D341Med (cell line): ENCODE data around the gene ATP6V0D1.
"Not testable (repeated sequence)": the region's sequence is repeated elsewhere in the genome, so short reads cannot be mapped to it uniquely, and the experiment has no call there.

Experiments
- DNase-seq: peaks from one replicate; pipeline ENCODE4 v3.0.0; 2012; ENCODE audit warnings: low spot score

Gene ATP6V0D1

DNA sequence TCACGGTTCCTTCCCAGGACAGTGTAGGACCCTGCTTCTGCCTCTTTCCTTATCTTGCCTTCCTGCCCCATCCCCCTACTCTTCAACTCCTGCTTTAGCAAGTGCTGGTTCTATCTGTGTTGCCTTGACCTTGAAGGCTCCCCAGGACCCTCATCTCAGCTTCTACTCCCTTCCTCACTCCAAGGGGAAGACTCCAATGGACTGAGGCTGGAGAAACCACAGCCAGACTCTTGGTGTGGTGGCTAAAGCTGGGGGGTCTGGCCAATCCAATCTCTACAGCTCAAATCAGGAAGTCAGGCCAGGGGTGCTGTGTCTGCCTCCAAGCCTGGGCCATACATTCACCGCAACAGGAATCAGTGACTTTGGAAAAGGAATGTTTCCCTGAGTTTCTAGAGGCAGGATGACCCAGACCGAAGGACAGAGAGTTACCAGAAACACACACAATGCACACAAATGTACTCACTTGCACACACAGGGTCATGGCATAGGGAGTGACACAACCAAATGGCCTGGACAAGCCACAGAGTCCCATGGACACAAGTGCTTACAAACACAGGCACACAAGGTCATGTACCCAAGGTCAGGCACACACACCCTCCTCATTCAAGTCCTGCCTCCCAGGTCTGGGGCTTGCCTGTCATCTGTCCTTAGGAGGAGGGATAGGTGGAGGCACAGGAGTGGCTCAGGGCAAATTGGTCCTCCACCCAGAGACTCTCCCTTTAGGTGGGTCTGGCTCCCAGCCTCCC lies 51.7 kb downstream of the ATP6V0D1 start:
- DNase-seq = no peak

DNA sequence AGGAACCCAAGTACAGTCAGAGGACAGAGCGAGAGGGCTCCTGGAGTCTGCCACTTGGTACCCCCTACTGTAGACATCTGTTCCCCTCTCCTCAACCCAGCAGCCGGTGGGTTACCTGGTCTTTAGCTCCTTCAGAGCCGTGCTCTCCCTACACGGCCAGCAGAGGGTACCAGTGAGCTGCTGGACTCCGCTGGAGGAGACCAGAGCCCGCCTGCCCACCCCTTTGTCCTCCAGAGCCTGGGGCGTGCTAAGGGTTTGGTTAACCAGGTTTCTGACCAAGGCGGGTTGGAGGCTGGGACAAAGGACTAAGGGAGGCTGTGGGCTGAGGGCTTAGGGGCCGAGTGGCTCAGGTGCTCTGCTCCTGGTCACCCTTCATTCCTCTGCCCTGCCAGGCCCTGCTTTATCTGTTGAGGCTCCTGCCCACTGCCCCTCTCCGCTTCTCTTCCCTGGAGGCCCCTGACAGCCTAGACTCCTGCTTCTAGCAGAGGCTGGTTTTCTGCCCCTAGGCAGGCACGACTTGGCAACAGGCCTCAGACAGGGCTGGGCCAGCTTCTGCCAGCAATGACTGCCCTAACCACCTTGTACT lies 52.7 kb downstream of the ATP6V0D1 start:
- DNase-seq = peak; percentile 80

DNA sequence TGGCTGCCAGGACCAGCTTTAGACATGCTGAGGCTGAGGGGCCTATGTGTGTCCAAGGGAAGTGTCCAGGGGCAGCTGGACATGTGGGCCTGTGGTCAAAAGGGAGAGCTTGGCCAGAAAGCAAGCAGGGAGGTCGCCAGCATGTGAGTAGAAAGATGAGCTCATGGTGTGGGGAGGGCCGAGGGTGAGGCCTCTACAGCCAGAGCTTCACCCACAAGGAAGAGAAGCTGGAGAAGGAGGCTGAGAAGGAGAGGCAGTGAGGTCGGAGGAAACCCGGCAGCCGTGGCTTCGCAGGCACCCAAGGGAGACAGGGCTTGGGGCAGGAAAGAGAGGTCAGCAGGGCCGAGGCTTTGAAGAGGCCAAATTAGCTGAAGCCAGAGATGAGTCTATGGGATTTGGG lies 54.0 kb downstream of the ATP6V0D1 start:
- no peak for DNase-seq

DNA sequence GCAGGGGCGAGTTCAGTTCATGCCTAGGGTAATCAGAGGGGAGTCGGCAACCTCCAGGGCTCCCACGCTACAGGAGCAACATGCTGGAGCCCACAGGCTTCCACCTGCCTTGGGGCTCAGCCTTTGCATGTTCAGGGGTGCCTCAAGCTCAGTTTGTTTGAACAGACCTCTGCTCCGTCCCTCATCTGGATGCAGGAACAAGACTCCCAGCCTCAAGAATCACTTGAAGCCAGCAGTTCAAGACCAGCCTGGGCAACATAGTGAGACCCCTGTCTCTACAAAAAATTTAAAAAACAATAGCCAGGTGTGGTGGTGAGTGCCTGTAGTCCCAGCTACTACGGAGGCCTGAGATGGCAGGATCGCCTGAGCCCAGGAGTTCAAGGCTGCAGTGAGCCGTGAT lies 54.9 kb downstream of the ATP6V0D1 start:
- no peak for DNase-seq

DNA sequence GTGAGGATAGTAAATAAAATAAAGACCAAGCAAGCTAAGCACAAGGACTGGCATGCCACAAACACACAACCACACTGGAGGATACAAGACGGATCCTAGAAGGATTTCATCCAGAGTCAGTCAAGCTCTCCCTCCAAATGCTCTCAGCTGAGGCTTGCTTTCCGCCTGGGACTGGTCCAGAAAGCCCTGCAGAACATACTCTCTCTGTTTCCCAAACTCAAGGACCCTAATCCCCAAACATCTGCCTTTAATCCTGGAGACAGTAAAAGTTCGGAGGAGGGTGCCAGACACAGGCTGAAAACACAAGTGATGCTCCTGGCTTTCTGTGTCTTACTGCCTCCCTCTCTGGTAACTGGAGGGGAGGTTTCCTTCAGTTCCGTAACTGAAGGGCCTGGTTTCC lies 55.4 kb downstream of the ATP6V0D1 start:
- DNase-seq = no peak

DNA sequence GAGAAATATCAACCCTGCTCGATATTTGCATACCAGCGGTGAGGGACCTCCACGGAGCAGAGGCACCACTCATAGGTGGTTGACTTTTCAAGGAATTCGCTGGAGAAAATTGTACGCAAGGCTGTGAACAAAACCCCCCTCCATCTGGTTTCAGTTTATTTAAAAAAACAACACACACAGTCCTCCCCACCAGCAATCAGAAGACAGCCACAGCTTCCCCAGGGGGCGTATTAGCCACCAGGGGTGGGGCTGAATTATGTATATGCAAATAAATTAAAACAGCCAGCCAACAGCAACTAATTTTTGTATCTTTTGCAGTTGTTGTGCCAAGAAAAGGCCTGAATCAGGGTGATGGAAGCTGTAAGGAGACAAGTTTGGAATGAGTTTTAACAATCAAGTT lies 55.9 kb downstream of the ATP6V0D1 start:
- no peak for DNase-seq

DNA sequence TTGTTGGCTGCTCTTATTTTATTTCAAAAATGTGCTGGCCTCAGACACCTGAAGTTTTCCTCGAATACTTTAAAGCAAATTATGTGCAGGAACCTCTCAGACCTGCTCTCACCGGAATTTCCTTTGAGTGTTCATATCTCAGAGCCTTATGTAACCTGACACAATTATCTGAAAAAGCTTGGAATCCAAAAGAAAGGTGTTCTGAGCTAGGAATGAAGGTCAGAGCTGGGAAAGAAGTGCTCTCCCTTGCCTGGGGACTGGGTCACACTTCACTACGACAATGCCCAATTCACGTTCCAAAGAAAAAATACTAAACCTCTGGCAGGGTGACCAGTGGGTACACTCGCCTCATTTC lies 56.7 kb downstream of the ATP6V0D1 start:
- DNase-seq = no peak

DNA sequence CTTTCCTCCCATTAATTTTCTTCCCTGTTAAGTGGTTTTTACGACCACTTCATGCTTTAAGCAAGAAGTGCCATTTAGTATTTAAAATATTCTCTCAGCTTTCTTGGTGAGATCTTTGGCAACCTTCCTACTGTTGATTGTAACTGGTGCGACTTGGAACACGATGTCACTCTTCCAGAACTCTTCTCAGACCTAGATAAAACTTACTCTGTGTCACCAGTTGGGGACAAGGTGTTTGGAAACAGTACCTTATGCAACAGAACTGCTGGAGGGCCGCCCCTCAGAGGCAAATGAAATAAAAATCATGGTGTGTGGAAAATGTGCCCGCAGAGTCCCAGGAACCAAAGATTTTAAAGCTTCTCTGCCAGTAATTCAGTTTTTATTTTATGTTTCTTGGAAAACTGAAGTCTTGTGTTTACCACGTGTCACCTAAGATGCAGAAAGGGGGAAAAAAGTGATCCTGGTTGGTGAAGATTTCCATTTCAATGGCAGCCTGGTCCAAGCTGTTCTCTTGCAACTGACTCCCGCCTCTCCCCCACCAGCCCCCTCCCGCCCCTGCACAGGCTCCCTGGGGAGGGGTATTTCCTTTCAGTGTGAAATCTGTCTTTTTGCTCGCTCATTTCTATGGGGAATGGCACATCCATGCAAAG lies 57.2 kb downstream of the ATP6V0D1 start:
- DNase-seq = no peak

DNA sequence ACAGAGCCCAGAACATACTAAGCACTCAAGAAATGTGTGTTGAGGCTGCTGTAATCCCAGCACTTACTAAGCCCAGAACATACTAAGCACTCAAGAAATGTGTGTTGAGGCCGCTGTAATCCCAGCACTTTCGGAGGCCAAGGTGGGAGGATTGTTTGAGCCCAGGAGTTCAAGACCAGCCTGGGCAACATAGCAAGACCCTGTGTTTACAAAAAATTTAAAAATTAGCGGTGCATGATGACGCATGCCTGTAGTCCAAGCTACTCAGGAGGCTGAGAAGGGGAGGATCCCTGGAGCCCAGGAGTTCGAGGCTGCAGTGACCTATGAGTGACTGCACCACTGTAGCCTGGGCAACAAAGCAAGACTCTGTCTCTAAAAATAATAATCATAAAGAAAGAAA lies 57.9 kb downstream of the ATP6V0D1 start:
- DNase-seq = no peak

DNA sequence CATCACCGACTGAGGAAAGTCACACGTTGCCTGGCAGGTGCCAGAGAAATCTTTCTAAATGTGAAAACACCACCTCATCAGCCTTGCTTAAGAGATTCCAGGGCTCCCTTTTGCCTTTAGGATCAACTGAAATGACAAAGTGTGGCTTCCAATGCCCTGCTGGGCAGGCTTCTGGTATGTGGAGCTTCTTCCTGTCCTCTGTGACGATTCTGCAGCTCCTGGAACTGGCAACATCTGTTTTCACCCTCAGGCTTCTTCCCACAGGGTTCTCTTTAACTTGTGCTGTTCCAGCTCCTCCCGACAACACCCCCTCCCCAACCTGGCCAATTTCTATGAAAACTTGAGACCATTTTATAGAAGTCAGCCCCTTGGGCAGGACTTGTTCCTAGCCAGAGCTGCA lies 59.9 kb downstream of the ATP6V0D1 start:
- DNase-seq = no peak

DNA sequence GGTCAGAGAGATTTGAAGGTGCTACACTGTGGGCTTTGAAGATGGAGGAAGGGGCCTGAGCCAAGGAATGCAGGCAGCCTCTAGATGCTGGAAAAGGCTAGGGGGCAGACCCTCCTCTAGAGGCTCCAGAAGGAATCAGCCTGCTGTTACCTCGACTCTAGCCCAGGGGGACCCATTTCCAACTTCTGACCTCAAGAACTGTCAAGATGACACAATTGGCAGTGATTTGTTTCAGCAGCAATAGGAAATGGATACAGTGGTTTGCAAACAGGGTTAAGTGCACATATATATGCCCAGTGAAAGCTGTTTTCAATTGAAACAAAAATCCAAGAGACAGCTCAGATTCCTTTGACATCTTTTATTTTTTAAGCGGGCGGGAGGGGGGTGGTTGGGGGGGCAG lies 61.0 kb downstream of the ATP6V0D1 start:
- DNase-seq = no peak

DNA sequence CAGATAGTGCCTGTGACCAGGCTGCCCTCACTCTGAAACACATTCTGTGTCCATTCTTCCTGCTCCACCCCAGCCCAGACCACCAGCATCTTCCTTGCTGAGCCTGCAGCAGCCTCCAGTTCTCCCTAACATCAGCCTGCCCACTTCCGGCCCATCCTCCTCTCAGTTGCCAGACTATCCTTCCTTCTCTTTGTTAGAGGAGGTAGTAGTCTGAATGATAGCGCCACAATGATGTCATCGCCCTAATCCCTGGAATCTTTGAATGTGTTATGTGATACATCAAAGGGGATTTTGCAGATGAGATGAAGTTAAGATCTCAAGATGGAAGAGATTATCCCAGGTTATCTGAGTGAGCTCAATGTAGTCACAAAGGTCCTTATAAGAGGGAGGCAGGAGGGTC lies 61.5 kb downstream of the ATP6V0D1 start:
- no peak for DNase-seq

DNA sequence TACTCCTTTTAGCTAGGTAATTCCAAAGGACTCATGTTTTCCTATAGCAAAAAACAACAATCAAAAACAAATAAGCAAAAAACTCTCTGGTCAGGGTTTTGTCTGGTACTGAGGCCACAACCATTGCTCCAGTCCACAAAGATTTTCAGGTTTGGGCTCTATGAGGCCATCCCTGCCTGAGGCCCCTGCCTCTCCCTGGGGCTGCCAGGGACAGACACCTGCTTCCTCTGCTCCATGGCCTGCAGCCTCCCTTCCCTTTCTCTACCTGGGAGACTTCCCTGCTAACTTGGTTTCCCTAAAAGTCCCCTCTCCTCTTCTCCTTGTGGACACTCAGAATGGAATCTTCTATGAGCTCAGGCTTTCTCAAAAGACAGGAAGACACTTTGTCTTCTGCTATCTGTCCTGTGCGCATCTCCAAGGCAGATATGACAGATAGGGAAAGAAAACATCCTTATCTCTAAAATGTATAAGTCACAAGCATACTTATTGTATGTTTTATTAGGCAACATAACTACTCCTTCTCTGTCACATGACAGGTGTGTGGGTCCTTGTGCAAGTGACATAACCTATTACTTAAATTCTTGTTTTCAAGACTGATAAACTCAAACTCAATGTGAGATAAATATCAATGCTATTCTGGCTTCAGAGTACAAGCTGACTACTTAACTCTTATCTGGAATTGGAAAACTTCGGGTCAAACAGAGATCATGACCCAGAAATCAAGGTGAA lies 63.5 kb downstream of the ATP6V0D1 start:
- DNase-seq = no peak

DNA sequence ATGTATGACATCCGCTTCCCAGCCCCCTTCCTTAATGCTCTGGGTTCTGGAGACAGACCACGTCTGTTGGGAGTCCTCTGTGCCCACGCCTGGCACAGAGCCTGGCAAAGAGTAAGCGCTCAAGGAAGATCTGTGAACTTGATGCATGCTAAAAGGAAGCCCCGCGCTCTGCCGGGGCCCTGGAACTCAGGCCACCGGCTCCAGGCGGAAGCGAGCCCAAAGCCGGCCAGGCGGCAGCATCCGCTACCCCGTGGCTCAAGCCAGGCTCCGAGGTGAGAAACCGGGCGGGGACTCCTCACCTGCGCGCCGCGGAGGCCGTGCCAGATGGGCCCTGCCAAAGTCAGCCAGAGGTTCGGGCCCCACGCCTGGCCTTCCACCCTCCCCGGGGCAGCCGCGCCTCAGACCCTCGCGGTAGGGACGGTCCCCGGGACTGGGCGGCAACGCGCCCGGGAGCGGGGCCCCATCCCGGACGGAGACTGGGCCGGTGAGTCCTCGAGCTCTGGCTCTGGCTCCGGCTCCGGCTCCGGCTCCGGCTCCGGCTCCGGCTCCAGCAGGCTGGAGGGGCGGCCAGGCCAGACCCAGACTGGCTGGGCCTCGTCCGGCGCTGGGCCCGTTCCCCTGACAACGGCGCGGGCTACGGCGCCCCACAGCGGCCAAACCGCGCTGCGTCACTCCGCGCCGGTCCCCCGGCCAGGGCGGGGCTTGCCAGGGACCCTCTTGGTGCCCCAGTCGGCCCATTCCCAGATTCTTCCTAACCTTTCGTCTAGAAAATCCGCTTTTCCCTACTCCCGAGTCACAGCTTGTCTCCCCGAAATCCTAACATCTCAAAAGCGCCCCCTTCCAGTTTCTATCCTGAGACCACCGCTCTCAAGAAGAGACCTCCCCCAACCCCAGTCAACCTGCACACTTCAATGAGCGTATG lies 64.8 kb downstream of the ATP6V0D1 start, which contains the start of gene ZDHHC1:
ZDHHC1 (minus strand) TSS at position 606 of the 922 bp plus-strand sequence. CDS start 8,702 bp downstream, outside the sequence.
- peak; percentile 94 for DNase-seq

DNA sequence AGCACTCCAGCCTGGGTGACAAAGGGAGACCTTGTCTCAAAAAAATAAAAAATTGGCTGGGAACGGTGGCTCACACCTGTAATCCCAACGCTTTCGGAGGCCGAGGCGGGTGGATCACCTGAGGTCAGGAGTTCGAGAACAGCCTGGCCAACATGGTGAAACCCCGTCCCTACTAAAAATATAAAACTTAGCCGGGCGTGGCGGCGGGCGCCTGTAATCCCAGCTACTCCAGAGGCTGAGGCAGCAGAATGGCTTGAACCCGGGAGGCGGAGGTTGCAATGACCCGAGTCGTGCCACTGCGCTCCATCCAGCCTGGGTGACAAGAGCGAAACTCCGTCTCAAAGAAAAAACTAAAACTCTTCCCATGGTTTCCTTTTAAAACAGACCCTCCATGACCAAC lies 65.5 kb downstream of the ATP6V0D1 start:
- DNase-seq = not testable (repeated sequence)

DNA sequence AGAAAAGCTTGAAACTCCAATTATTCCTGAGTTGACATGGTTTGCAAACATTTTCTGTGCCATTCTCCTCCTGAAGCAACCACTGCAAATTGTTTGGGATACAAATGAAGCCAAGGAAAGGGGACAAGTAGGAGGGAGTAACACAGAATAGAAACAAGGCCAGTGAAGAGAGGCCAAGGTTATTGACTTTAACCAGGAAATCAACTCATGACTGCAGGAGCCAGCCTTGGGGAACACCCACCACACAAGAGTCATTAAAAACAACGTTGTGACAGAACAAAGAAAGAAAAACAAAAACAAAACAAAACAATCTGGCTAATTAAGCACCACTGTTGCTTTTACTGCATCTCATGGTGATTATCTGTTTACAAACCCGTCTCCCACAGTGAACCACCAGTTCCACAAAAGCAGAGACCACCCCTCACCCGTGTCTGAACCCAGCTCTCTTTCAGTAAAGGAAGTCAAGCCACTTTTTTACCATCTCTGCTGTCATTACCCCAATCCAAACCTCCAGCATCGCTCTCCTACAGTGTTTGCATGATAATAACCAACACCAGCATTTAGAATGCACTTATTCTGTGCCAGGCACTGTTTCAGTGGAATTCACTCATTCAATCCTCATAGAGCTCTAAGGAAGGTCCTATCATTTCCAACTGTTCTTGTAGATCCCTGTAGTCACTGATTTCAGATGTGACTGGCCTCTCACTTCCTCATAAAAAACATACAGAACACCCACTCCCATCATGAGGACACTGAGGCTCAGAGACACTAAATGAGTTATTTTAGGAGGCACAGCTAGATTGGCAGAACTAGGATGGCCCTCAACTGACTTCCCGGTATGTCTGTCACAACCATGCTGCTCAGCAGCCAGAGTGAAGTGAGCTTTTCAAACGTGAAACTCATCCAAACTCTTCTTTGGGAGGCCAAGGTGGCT lies 66.7 kb downstream of the ATP6V0D1 start:
- DNase-seq = no peak

DNA sequence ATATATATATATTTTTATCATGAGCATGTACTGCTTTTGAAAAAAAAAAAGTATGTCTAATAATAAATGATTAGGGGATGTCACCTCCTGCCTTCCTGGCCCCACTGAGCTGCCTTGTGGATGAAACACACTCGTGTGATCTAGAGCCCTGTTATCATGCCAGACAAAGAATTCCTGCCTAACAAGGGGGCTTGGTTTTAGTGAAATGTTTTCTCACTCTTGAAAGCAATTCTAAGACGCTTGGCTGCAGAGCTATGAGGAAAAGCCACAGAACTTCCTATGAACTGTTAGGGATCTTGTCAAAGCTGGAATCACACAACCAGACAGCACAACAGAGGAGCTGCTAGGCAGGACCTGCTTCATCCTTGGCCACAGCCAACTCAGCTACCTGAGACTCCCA lies 68.7 kb downstream of the ATP6V0D1 start:
- DNase-seq = no peak

DNA sequence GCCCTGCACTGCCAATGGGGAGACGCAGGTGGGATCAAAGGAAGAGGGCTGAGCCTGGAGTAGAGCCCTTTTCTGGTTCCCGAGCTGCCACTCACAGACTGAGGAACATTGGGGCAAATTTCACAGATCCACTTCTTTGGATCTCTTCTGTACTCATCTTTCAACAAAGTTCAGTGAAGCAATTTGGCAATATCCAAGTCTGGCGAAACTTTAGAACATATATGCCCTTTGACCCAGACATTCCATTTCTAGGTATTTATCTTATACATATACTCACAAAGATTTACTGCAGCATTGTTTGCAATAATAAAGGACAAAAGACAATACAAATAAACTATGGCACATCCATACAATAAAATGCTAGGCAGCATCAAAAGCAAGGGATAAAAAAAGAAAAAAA lies 69.6 kb downstream of the ATP6V0D1 start:
- no peak for DNase-seq

DNA sequence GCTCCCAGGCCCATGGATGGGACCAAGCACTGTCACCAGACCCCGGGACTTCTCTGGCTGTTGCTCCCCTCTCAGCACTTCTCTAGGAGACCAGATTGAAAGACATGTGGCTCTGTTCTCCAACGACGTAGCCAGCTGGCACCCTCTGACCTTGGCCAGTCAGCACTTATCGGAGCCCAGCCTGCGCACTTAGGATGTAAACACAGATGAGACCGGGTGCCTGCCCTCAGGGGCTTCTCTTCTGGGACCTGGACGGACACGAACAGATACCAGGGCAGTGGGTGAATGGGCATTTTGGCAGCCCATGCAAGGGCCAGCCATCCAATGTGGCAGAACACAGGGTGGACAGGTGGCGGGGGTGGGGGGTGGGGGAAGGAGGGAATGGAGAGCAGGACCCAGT lies 71.3 kb downstream of the ATP6V0D1 start:
- no peak for DNase-seq

DNA sequence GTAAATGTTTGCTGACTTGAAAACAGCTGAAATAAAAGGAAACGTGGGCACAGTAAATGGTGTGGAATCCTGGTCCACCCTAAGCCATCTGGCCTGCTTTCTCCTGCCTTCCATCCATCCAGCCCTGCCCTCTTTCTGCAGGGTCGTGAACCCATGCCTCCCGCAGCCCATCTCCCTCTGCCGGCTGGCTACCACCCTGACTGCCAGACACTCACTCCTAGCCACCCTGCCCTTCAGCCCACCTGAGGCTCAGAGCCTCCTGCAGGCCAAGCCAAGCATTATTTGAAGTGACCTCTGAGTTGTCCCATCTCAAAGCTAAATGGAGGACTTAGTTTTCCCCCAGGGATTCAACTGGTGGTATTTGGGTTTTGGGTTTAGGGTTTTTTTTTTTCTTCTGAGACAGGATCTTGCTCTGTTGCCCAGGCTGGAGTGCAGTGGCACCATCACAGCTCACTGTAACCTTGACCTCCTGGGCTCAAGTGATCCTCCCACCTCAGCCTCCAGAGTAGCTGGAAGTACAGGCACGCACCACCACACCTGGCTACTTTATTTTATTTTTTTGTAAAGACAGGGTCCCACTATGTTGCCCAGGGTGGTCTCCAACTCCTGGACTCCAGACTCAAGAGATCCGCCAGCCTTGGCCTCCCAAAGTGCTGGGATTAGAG lies 73.0 kb downstream of the ATP6V0D1 start:
- no peak for DNase-seq
